IPS-11a (cell line): Measurements from ENCODE around the gene CCR5AS.
"Not testable (repeated sequence)": the region's sequence is repeated elsewhere in the genome, so short reads cannot be mapped to it uniquely, and the experiment has no call there.

Experiments
- H3K4me3 ChIP-seq: one replicate; pipeline ENCODE4 v1.5.1; 2013; ENCODE audit warnings: low read depth, low read length, control low read depth

CCR5AS gene

DNA sequence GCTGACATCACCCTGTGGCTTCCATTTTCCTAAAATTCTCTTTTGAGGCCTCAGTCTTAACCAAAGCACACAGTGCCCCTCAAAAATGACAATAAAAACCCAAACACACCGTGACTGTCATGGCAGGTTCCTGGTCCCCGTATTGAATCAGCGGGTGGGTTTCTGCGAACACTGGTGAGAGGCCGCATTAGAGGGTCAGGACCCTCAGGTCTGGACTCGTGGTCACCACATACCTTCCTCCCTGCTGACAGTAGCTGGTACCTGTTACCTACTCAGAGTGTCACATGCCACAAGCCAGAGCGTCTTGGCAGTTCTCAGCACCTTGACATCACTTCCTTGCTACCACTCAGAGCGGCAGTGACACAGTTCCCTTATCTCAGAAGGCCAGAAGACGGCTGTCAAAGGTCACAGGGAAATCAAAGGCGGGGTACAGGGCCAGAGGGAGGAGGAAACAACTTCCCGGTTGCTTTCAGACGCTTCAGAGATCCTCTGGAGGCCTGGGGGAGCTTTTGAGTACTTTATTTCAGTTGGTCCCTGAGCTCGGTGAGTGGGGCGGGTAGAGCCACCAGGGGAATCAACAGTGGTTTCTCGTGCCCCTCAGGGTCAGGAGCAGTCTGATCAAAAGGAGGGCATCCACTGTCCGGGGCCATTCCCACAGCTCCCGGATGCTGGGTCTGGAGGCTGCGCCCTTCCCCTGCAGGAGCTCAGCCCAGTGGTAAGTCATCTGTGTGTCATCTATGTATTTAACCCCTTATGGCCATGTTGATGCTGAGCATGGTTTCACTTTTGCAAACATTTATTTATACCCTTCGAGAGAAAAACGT lies at the start of gene CCR5AS, which contains the start of gene CCRL2:
CCR5AS (minus strand) TSS at position 279 of the 824 bp plus-strand sequence.
CCRL2 (plus strand) TSS at position 472 of the 824 bp plus-strand sequence. CDS start 821 bp downstream, outside the sequence.
- H3K4me3 ChIP-seq = no peak within 1 kb of the TSS

DNA sequence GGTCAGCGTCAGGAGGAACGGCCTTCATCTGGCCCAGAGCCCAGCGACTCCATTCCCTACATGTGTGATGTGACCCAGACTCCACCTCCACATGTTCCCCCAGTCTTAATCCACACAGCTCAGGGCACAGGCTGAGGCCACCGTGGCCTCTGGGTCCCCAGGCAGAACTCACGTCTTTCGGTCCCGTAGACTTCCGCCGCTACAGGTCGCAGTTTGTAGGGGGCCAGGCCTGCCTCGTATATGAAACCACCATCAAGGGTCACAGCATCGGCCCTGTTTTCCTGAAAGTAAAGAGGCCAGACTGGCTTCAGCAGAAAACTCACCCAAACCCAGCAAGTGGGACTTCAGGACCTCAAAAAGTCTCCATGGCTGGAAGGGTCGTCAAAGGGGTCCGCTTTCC lies 49.3 kb upstream of the CCR5AS start:
- H3K4me3 ChIP-seq = no peak overlapping the region

DNA sequence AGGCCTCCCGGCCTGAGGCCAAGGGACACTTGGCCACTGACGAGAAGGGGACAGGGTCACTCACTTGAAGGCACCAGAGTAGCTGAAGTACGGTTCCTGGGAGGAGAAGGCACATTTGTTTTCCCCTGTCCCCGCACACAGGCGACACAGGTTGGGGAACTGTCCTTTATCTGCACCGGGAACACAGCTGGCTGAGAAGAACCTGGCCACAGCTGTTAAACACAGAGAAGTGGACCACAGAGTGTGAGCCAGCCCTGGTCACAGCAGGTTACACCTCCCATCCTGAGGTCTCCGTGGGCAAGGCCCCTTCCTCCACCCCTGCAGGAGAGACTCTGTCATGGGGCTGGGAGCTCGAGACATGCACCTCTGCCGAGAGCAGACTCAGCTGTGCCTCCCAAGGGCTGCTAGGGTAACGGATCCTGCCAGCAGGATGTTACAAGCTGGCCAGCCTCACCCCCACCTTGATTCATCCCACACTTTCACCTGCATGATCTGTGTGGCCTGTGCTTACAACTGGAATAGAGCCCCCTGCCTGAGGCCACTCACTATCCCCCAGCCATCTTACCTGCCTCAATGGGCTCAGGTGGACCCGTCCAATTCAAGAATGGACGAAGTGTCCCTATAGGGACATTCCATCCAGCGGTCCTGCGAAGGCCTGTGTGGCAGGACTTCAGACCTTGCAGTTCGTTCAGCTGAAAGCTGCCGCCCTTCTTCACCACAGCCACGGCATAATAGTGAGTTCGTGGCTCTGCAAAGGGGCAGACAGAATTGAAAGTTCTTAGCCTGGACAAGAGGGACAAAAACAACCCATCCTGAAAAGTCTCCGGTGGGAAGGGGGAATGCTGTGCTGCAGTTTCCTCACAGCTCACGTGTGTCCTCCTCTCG lies 48.6 kb upstream of the CCR5AS start:
- no peak overlapping the region for H3K4me3 ChIP-seq

DNA sequence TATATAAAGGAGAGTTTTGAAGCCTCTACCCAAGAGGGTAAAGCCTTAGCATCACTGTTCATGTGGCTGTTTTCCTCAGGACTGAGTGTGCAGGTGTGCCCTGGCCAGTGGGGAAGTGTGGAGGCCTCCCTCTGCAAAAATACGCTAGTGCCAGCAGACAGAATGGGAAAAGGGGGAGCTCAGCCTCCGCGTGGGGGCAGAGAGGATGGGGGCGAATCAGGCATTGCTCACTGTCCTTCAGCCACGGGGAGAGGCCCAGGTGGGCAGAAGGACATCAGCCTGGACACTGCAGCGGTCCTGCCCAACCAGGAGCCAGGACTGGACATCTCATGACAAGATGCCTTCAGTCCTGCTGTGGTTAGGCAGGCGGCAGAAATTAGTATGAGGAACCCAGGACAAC lies 47.7 kb upstream of the CCR5AS start:
- H3K4me3 ChIP-seq = no peak overlapping the region

DNA sequence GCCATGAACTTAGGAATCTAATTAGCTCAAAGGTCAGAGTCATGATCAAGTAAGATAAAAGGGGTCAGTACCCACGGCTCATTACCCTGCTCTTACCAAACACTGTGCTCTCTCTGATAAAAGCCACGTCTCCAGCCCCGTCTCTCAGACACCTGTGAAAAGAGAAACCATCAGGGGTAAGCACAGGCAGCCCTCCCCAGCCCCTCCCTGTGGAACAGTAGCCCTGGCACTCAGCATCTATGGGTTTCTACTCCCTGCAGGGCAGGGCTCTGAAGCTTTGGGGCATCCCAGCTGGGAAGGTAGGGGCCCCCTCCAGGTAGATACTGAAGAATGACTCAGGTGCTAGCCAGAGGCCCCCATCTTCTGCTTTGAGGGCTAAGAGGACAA lies 47.3 kb upstream of the CCR5AS start:
- H3K4me3 ChIP-seq = no peak overlapping the region

DNA sequence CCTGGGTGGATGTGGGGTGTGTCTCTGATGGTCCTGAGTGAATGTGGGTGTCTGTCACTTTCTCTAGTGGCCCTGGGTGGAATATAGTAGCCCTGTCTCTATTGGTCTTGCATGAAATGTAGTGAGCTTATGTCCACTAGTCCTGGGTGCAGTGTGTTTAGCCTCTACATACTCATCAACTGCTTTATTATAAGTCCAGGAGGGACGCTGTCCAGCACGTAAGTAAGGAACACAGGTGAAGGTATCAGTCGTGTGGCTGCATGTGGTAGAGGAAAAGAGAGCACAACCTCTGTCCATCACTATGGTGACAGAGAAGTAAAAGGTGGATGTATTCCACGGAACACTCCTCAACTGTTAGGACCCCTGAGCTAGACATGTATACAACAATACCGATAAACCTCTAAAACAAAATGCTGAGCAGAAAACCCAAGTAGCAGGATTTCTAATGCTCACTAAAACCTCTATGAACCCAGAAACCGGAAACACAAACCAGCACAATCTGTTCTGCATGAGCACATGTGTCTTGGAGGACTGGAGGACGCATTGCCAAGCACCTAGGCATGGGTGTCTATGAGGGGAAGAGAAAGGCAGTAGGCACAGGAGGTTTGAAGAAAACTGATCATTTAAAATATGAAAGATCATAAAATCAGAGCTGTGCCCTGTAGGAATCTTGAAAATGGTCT lies 46.8 kb upstream of the CCR5AS start:
- no peak overlapping the region for H3K4me3 ChIP-seq

DNA sequence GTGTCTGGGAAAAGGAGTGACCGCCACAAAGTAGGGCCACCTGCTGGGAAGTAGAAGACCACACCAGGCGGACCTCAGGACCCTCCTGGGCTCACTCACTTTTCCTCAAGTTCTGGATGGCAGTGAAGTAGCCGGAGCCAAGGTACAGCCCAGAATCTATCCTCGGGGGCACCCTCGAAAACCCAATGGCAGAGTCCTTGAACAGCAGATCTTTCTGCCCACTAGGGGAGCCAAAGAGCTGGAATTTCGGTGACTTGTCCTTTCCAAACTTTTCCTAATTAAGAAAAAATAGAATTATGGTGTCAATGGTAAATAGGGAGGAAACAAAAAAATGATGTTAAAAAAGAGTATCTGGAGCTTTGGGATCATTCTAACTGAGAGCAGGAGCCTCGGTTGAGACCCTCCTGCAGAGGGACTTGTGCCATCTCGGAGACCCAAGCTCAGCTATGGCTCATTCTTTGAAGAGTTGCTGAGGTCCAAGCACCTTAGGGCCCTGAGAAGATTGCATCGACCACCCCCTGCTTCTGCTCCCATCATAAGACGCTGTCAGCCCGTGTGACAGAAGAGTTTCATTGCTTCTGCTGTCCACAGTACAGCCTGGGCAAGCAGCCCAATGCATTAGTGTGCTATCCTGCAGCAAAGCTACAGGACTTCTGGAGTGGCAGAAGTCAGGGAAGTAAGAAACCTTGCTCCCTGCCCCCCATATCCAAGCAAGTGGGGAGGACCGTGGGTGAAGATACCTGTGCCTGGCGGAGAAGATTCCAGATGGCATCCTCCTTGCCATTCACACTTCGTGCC lies 43.1 kb upstream of the CCR5AS start:
- no peak overlapping the region for H3K4me3 ChIP-seq

DNA sequence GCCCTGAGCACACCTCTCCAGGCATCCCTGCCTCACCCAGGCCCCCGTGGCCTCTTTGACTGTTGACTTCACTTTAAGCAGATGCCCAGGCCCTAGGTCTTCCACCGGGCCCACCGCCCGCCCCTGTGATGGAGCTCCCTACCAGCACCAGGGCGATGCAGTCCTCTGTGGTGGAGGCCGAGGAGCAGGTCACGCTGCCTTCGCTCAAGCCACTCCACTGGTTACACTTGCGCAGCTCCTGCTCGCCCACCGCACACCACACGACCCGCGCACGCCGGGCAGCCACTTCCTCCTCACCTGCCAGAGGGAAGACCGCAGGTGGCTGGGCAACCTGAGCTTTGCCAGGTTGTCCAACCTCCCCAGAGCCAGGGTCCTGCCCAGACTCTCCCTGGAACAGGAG lies 41.9 kb upstream of the CCR5AS start:
- no peak overlapping the region for H3K4me3 ChIP-seq

DNA sequence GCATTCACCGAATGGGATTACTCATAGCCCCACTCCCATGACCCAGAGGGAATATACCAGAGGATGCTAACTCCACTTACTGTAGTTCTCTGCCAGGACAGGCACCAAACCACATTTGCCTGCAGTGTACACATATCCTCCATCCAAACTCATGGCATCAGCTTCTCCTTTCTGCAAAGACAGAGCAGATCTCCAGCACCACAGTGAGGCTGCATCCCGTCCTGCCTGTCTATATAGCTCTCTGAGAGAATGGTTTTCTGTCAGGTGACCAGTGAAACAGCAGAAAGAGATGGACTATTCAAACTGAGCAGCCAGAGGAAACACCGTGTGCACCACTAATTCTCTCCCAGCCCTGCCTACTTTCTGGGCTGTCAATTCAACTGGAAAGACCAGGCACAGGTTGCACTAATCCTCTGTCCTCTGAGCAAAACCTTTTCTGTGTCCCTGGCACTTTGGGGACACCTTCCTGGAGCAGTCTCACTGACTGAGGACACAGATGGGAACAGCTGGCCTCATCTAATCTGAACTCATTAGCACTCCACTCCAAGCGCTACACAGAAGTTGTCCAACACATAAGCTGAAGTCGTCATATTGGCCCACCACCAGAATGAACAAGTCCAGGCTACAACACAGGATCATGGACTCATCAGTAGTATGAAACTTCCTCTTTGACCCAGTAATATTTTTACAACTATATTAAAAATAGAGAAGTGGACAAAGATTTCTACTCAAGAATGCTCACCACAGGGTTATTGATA lies 40.5 kb upstream of the CCR5AS start:
- no peak overlapping the region for H3K4me3 ChIP-seq

DNA sequence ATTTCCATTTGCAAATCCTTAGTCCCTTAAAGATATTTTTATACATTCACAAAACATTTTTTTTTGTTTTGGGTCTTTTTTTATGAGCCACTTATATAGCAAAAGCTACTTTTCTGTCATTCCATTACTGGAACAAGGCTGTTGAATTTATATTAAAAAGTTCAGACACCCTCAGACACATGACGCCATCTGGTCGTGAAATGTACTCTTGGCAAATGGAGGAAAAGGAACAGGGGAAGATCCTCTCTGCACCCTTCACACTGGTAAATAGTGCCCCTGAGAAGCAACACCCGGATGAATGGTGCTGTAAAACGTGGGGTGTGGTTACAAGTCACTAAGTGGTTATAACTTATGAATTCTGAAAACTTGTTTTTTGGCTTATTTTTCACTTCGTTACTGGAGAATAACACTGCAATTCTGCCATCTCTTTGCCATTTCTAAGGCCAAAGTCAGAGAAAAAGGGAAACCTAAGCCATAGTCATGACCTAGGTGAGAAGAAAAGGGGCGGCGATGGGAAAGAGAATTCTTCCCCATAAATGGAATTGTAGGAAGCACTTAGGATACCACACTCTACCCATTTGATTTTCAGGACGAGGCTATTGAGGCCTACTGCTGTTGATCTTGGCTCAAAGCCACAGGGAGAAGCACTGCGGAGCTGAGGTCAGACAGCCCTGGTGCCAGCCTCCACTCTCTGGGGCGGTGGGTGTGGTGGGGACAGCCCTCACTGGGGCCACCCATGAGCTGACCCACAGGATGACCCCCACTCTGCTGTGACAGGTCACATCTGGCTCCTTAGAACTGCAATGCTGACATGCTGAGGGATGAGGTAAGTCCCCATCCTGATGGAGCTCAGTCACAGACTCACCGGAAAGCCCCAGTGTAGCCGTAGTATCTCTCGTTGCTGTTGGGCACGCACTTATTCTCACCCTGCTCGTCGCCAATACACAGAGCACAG lies 36.0 kb upstream of the CCR5AS start:
- H3K4me3 ChIP-seq = no peak overlapping the region

DNA sequence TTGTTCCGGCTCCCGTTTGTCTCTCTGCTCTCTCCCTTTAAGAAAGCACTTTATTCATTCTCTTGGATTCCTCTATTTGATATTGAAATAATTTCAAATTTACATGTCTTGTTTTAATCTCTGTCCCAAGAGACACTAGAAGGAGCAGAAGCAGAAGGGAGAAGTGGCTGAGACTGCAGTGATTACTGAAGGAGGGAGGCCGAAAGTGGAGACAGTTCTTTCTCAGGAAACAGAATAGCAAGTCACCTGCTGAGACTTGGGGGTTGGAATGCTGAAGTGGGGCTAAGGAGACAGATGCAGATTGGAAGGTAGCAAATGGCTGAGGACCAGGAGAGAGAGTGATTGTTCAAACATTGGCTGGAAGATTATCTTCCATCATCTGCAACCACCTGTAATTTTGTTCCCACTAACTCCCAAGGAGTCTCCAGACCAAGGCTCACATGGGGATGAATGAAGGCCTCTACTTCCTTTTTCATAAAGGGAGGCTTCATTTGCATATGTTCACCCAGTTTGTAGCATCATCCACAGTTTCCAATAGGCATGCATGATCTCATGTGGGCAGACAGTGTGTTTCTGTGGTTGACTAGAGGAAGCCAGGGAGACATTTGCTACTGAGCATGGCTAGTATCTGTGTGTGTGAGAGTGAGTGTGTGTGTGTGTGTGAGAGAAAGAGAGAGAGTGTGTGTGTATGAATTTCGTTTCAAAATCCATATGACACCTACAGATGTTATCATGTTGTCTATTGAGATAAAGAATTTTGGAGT lies 33.8 kb upstream of the CCR5AS start:
- H3K4me3 ChIP-seq = no peak overlapping the region

DNA sequence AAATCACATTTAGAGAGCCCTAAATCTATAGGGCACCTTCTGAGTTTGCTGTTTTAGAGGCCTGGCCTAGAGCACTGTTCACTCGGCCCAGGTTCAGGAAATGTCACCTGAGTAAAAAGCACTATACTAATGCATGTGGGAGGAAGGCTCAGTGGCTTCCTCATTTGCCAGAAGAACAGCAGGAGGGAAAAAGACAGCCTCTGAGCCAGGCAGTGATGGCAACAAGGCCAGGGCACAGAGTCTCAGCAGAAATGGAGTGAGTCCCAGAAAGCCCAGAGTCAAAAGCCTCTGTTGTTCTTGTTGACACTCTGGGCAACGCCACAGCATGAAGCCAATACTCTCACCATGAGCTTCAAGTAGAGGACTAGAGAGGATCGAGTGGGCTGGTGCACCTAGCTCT lies 32.0 kb upstream of the CCR5AS start:
- no peak overlapping the region for H3K4me3 ChIP-seq

DNA sequence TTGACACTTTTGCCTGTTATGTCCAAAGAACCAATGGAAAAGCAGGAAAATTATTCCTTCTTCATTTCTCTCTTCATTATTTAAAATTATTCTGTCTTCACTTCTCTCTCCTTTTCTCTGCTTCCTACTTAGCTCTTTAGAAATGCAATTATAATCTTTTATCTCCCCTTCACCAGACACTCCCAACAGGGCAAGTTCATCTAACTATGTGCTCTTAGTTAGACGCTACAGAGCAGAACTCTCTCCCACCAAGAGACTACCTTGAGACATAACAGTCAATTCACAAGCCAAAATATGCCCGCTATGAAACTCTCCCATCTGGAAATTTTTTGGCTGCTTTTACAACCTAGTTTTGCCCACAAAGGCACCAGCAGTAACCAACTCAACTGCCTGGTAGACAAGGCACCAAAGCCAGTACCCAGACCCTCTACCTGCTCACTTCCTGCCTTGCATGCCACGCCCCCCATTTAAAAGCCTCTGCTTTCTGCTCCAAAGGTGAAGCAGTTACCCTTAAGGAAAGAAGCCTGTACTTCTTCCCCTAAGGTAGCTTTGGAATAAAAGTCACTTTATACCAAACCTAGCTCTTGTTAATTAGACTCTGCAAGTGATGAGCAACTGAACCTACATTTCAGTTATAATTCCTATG lies 28.3 kb upstream of the CCR5AS start:
- no peak overlapping the region for H3K4me3 ChIP-seq

DNA sequence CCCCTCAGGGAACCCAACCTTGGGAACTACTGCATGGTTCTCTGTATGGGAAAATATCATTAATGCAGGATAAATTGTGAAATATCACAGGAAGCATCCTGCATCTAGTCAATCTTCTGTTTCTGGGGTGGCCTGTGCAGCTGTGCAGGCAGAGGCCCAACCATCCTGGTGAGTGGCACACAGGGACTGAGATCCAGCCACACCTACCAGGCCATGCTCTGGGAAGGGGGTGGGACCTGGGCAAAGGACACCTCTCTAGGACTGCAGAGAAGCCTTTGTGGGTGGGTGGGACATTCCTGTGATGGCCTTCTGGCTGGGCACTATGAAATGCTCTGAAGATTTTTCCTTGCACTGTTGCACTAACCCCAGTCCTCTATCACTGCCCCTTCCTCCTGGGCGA lies 27.0 kb upstream of the CCR5AS start:
- no peak overlapping the region for H3K4me3 ChIP-seq

DNA sequence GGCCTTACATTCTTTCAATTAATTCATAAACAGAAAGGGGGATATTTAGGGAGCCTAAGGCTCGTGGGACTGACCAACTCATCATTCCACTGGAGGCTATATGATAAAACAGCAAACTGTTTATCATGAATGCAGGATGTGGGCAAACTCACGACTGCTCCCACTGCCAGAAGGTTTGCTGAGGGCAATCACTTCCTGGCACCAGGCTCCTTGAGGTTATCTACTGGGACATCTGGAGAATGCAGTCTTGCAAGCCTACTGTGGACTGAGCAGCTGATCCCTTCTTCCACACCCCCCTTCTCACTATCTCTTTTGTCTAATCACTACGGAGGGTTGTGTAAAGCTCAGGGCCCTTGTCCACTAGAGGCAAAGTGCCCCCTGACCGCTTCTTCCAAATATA lies 26.3 kb upstream of the CCR5AS start:
- not testable (repeated sequence) for H3K4me3 ChIP-seq

DNA sequence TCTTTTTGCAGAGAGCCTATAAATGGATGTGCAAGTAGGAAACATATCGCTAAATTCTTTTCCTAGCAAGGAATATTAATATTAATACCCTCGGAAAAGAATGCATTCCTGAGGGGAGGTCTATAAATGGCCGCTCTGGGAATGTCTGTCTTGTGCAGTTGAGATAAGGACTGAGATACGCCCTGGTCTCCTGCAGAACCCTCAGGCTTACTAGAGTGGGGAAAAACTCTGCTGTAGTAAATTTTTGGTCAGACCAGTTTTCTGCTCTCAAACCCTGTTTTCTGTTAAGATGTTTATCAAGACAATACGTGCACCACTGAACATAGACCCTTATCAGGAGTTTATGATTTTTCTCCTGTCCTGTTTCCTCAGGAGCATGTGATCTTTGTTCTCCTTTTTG lies 25.0 kb upstream of the CCR5AS start:
- H3K4me3 ChIP-seq = not testable (repeated sequence)

DNA sequence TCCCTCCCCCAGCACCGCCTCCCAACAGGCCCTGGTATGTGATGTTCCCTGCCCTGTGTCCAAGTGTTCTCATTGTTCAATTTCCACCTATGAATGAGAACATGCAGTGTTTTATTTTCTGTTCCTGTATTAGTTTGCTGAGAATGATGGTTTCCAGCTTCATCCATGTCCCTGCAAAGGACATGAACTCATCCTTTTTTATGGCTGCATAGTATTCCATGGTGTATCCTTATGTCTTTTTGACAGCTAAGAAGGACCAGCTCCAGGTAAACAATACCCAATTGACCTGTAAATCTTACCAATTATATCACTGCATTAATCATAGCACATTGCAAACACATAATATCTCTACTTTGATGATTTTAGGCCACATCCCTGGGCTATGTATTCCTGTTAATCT lies 24.0 kb upstream of the CCR5AS start:
- H3K4me3 ChIP-seq = not testable (repeated sequence)

DNA sequence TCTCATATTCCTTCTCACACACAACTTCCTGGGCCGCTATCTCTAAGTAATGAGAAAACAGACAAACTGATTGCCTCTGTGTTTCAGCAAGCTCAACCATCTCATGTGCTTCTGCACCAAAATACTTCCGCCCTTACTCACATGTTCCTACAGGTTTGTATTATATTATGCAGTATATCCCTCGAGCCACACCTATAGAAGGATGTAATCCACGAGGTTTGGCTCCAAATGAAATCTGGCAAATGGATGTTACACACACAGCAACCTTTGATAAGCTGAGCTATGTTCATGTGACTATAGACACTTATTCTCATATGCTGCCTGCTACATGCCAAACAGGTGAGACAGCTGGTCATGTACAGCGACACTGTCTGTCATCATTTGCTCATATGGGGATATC lies 22.8 kb upstream of the CCR5AS start:
- no peak overlapping the region for H3K4me3 ChIP-seq
